ENCODE measurements around the gene EXOSC7.

The EXOSC7 gene

GRCh38 chr3:44965165-44965564 lies 10.9 kb upstream of the EXOSC7 start:
- no peaks in the 10 kb centered on the region for H3K36me3 ChIP-seq
- peaks cover 3% of the 10 kb centered on the region for H3K4me1 ChIP-seq
- DNase-seq: no peak
- no peaks in the 10 kb centered on the region for H3K27me3 ChIP-seq
- H3K4me3 ChIP-seq (ENCODE audit: low read depth, low read length): no peak overlapping the region
- TF ChIP-seq CTCF (IDR thresholded peaks at IDR 0.05; ENCODE audit: low read depth, low read length): no peak
- H3K9me3 ChIP-seq: no peaks in the 10 kb centered on the region

- no peaks in the 10 kb centered on the region for H3K27me3 ChIP-seq
- H3K9me3 ChIP-seq: no peaks in the 10 kb centered on the region
- TF ChIP-seq CTCF (IDR thresholded peaks at IDR 0.05; ENCODE audit: low read depth, low read length): no peak
- DNase-seq: no peak
- peaks cover 3% of the 10 kb centered on the region for H3K4me1 ChIP-seq
- no peak overlapping the region for H3K4me3 ChIP-seq (ENCODE audit: low read depth, low read length)
- H3K36me3 ChIP-seq: no peaks in the 10 kb centered on the region
Measured at GRCh38 chr3:44966795-44967278, 9.2 kb upstream of the EXOSC7 start.

GRCh38 chr3:44968447-44968858 lies 7.6 kb upstream of the EXOSC7 start:
- no peaks in the 10 kb centered on the region for H3K36me3 ChIP-seq
- no peak for TF ChIP-seq CTCF (IDR thresholded peaks at IDR 0.05; ENCODE audit: low read depth, low read length)
- H3K4me3 ChIP-seq (ENCODE audit: low read depth, low read length): no peak overlapping the region
- no peak for DNase-seq
- peaks cover 3% of the 10 kb centered on the region for H3K4me1 ChIP-seq
- no peaks in the 10 kb centered on the region for H3K27me3 ChIP-seq
- no peaks in the 10 kb centered on the region for H3K9me3 ChIP-seq

GRCh38 chr3:44969154-44969827 lies 6.8 kb upstream of the EXOSC7 start:
- no peak overlapping the region for H3K4me3 ChIP-seq (ENCODE audit: low read depth, low read length)
- peak; percentile 10 for DNase-seq
- H3K36me3 ChIP-seq: no peaks in the 10 kb centered on the region
- no peaks in the 10 kb centered on the region for H3K27me3 ChIP-seq
- H3K9me3 ChIP-seq: no peaks in the 10 kb centered on the region
- peaks cover 3% of the 10 kb centered on the region for H3K4me1 ChIP-seq
- TF ChIP-seq CTCF (IDR thresholded peaks at IDR 0.05; ENCODE audit: low read depth, low read length): no peak

- DNase-seq: no peak
- TF ChIP-seq CTCF (IDR thresholded peaks at IDR 0.05; ENCODE audit: low read depth, low read length): no peak
- Histone ChIP-seq H3K4me3 (ENCODE audit: low read depth, low read length) (no peak overlapping the region), H3K4me1 (peaks cover 3% of the 10 kb centered on the region), H3K36me3 (no peaks in the 10 kb centered on the region), H3K27me3 (no peaks in the 10 kb centered on the region), H3K9me3 (no peaks in the 10 kb centered on the region)
Measured at GRCh38 chr3:44969828-44970179, 6.2 kb upstream of the EXOSC7 start.

- TF ChIP-seq CTCF (IDR thresholded peaks at IDR 0.05; ENCODE audit: low read depth, low read length): no peak
- H3K4me3 ChIP-seq (ENCODE audit: low read depth, low read length): no peak overlapping the region
- H3K4me1 ChIP-seq: peaks cover 3% of the 10 kb centered on the region
- H3K27me3 ChIP-seq: no peaks in the 10 kb centered on the region
- H3K9me3 ChIP-seq: no peaks in the 10 kb centered on the region
- no peaks in the 10 kb centered on the region for H3K36me3 ChIP-seq
- DNase-seq: no peak
Measured at GRCh38 chr3:44970926-44971490, 5.0 kb upstream of the EXOSC7 start.
